NB4 (cell line): ENCODE results near the gene TBC1D1.

Experiments used
- POLR2A ChIP-seq: IDR thresholded peaks from 2 replicates; pipeline ENCODE4 v1.6.1; 2011; ENCODE audit warnings: mild to moderate bottlenecking; ENCODE audit not compliant: insufficient read length; ENCODE audit errors: extremely low read depth
- TF ChIP-seq, protein P1 (sequence below): IDR thresholded peaks from one replicate; pipeline ENCODE4 v1.5.1; 2012; ENCODE audit warnings: low read depth, low read length
- TF ChIP-seq, protein P2 (sequence below): IDR thresholded peaks from 2 replicates; pipeline ENCODE4 v1.6.1; 2011; ENCODE audit warnings: low read depth, low read length

DNA sequence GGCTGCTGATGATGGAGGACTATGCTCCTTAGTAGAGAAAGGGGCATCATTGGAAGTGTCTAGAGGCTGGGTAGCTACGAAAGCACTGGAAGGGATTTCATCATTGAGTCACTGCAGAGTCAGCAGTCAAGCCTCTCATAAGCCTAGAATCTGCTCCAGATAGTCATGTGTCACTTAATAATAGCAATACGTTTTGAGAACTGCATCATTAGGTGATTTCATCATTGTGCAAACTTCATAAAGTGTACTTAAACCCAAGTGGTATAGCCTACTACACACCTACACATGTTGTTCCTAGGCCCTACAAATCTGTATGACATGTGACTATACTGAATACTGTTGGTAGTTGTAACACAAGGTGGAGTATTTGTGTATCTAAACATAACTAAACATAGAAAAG is 234.9 kb downstream of the TBC1D1 start:
- TF ChIP-seq, protein P1, sequence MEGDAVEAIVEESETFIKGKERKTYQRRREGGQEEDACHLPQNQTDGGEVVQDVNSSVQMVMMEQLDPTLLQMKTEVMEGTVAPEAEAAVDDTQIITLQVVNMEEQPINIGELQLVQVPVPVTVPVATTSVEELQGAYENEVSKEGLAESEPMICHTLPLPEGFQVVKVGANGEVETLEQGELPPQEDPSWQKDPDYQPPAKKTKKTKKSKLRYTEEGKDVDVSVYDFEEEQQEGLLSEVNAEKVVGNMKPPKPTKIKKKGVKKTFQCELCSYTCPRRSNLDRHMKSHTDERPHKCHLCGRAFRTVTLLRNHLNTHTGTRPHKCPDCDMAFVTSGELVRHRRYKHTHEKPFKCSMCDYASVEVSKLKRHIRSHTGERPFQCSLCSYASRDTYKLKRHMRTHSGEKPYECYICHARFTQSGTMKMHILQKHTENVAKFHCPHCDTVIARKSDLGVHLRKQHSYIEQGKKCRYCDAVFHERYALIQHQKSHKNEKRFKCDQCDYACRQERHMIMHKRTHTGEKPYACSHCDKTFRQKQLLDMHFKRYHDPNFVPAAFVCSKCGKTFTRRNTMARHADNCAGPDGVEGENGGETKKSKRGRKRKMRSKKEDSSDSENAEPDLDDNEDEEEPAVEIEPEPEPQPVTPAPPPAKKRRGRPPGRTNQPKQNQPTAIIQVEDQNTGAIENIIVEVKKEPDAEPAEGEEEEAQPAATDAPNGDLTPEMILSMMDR: no peak
- no peak for TF ChIP-seq POLR2A
- TF ChIP-seq, protein P2, sequence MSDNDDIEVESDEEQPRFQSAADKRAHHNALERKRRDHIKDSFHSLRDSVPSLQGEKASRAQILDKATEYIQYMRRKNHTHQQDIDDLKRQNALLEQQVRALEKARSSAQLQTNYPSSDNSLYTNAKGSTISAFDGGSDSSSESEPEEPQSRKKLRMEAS: no peak
